ENCODE data around the gene NEIL1. TPM values are rescaled to one million over a fixed set of nuclear protein-coding genes. Genes with fewer than 3 reads are reported as not detected.
"Not testable (repeated sequence)": the region's sequence is repeated elsewhere in the genome, so short reads cannot be mapped to it uniquely, and the experiment has no call there.

Gene NEIL1
- total RNA-seq, 2 experiments from 2014 or later = 4.0 to 5.6 TPM

DNA sequence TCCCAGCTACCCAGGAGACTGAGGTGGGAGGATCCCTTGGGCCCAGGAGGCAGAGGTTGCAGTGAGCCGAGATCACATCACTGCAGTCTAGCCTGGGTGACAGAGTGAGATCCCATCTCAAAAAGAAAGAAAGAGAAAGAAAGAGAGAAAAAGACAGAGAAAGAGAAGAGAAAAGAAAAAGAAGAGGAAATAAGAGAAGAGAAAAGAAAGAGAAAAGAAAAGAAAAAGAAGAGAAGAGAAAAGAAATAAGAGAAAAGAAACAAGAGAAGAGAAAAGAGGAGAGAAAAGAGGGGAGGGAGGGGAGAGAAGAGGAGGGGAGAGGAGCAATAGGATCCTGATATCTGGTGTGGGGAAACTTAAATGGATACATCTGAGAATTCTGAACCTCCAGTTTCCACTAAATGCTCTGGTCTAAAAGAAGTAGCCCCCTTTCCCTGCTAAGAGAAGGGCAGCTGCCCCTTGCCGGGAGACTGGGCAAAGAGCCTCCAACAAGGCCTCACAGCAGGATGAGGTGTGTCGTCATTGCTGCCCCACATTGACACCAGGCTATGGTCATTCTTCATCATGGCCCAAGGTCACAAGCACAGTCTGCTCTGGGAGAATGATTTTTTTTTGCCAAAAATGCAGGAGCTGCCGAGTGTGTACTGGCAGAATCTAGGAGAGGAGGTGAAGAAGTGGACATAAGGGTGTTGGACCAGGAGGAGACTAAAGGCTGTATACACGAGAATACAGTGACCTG, 32.1 kb upstream of the NEIL1 start:
- no peaks in the 10 kb centered on the region for H3K4me1 Mint-ChIP-seq (ENCODE audit: low read depth)
- intact Hi-C loops (cut with micrococcal nuclease) = no loop called here
- H3K36me3 Mint-ChIP-seq (ENCODE audit: low read depth) = no peaks in the 10 kb centered on the region
- CTCF ChIA-PET = no interaction called here
- H3K27ac Mint-ChIP-seq = no peak overlapping the region
- no peaks in the 10 kb centered on the region for H3K27me3 Mint-ChIP-seq (ENCODE audit: low read depth)
- no peak overlapping the region for H3K4me3 Mint-ChIP-seq
- no peaks in the 10 kb centered on the region for H3K9me3 Mint-ChIP-seq
- no peak for DNase-seq

DNA sequence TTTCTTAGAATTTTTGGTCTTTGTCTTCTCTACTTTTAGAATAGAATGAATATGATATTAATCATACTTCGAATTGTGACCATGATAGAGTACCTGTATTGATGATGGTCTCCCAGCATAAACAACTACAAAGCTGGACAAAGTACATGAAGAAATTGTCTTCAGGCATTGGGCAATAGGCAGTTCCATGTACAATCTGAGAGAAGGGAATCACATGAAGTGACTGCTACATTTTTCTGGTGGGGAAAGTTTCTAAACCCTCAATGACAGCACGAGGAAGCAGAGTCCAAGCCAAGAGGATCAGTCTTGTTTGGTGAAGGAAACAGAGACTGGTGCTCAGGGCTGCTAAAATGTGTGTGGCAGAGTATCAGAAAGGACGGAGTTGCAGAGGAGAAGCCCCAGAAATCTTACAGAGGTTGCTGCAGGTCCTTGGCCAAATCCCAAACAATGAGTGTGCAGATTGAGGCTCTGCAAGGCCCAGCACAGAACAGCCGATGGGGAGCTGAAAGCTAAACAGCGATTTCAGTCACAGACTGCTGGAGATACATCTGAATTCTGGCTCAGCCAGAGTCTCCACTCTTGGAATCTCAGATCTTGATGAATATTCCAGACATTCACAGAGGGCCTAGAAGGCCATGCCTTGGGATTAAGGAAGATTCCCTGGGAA, 27.5 kb upstream of the NEIL1 start:
- H3K9me3 Mint-ChIP-seq; DNase-seq; H3K27me3 Mint-ChIP-seq (ENCODE audit: low read depth); intact Hi-C loops (cut with micrococcal nuclease); CTCF ChIA-PET; H3K27ac Mint-ChIP-seq; H3K4me1 Mint-ChIP-seq (ENCODE audit: low read depth); H3K36me3 Mint-ChIP-seq (ENCODE audit: low read depth); H3K4me3 Mint-ChIP-seq: not testable (repeated sequence)

- CTCF ChIA-PET = no interaction called here
- H3K27ac Mint-ChIP-seq = no peak overlapping the region
- H3K27me3 Mint-ChIP-seq (ENCODE audit: low read depth) = no peaks in the 10 kb centered on the region
- H3K36me3 Mint-ChIP-seq (ENCODE audit: low read depth) = no peaks in the 10 kb centered on the region
- intact Hi-C loops (cut with micrococcal nuclease) = loop anchor here (10.0 kb wide), 1 partner anchor 87 kb away; no protein-coding TSS in a partner anchor
- H3K4me3 Mint-ChIP-seq = no peak overlapping the region
- no peaks in the 10 kb centered on the region for H3K9me3 Mint-ChIP-seq
- H3K4me1 Mint-ChIP-seq (ENCODE audit: low read depth) = no peaks in the 10 kb centered on the region
- DNase-seq = no peak
Measured at GRCh38 chr15:75321711-75322110, 25.1 kb upstream of the NEIL1 start.

DNA sequence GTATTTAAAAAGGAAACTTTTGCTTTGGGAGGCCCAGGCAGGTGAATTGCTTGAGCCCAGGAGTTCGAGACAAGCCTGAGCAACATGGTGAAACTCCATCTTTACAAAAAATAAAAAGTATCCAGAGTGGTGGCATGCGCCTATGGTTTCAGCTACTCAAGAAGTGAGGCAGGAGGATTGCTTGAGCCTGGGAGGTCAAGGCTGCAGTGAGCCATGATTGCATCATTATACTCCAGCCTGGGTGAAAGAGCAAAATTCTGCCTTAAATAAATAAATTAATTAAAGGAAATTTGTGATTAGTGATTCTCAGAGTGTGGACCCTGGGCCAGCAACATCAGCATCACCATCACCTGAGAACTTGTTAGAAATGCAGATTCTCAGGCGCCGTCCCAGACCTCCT, 20.9 kb upstream of the NEIL1 start:
- H3K27ac Mint-ChIP-seq = no peak overlapping the region
- DNase-seq = no peak
- H3K27me3 Mint-ChIP-seq (ENCODE audit: low read depth) = no peaks in the 10 kb centered on the region
- H3K9me3 Mint-ChIP-seq = no peaks in the 10 kb centered on the region
- intact Hi-C loops (cut with micrococcal nuclease) = loop anchor here (10.0 kb wide), 1 partner anchor 91 kb away; no protein-coding TSS in a partner anchor
- CTCF ChIA-PET = no interaction called here
- no peaks in the 10 kb centered on the region for H3K36me3 Mint-ChIP-seq (ENCODE audit: low read depth)
- H3K4me3 Mint-ChIP-seq = no peak overlapping the region
- no peaks in the 10 kb centered on the region for H3K4me1 Mint-ChIP-seq (ENCODE audit: low read depth)

- H3K4me3 Mint-ChIP-seq = no peak overlapping the region
Measured at GRCh38 chr15:75327005-75327404, 19.8 kb upstream of the NEIL1 start.

GRCh38 chr15:75327491-75327890, 19.3 kb upstream of the NEIL1 start:
- no peaks in the 10 kb centered on the region for H3K36me3 Mint-ChIP-seq (ENCODE audit: low read depth)

More at GRCh38 chr15:75327005-75327404, 19.8 kb upstream of the NEIL1 start:
- H3K36me3 Mint-ChIP-seq (ENCODE audit: low read depth) = no peaks in the 10 kb centered on the region
- no peak overlapping the region for H3K27ac Mint-ChIP-seq
- DNase-seq = no peak
- intact Hi-C loops (cut with micrococcal nuclease) = loop anchor here (10.0 kb wide), 1 partner anchor 92 kb away; no protein-coding TSS in a partner anchor
- CTCF ChIA-PET = interaction anchor here (0.5 to 1.0 kb wide), 2 partner anchors 41 to 208 kb away, joined by 3 read pairs; no protein-coding TSS in a partner anchor
- no peaks in the 10 kb centered on the region for H3K4me1 Mint-ChIP-seq (ENCODE audit: low read depth)
- H3K9me3 Mint-ChIP-seq = no peaks in the 10 kb centered on the region
- no peaks in the 10 kb centered on the region for H3K27me3 Mint-ChIP-seq (ENCODE audit: low read depth)

DNA sequence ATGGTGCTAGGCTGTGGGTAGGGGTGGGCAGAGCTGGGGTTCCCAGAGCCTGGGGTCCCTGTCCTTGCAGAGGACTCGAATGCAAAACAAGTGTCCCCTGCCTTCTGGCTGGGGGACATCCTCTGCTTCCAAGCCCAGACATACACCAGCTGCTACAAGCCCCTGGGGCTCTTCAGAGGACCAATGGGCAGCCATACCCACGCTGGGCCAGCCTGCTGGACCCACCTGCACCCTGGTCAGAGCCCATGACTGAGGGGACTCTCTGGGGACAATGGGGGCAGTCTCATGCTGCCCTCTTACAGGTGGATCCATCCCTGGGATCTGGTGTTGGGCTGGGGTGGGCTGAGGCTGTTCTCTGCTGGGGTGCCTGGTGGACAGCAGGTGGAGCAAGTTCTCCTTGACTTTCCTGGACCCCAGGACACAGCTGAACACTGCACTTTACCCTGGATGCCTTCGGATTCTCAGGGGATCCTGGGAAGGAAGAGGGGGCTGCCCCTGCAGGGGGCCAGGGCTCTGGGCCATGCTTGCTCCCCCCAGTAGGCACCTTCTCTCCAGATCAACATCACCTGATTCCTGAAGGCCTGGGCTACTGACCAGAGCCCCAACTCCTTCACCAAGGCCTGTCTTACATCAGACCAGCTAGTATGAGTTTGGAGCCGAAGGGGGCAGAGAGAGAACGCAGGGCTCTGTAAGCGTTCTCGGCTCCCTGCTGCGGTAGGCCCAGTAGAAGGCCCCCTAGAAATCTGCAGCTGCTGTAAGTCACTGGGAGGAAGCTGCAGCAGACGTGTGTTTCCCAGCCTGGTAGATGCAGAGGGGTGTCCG, 18.1 kb upstream of the NEIL1 start:
- DNase-seq = no peak
- intact Hi-C loops (cut with micrococcal nuclease) = loop anchor here (10.0 kb wide), 1 partner anchor 94 kb away; no protein-coding TSS in a partner anchor
- Mint-ChIP-seq H3K4me3 (no peak overlapping the region), H3K36me3 (ENCODE audit: low read depth) (no peaks in the 10 kb centered on the region), H3K4me1 (ENCODE audit: low read depth) (no peaks in the 10 kb centered on the region), H3K27me3 (ENCODE audit: low read depth) (no peaks in the 10 kb centered on the region), H3K27ac (no peak overlapping the region), H3K9me3 (no peaks in the 10 kb centered on the region)
- CTCF ChIA-PET = interaction anchor here (0.6 kb wide), 2 partner anchors 127 to 342 kb away, joined by 3 to 5 read pairs; no protein-coding TSS in a partner anchor

More at GRCh38 chr15:75327491-75327890, 19.3 kb upstream of the NEIL1 start:
- H3K4me1 Mint-ChIP-seq (ENCODE audit: low read depth) = no peaks in the 10 kb centered on the region
- H3K9me3 Mint-ChIP-seq = no peaks in the 10 kb centered on the region
- intact Hi-C loops (cut with micrococcal nuclease) = loop anchor here (10.0 kb wide), 1 partner anchor 93 kb away; no protein-coding TSS in a partner anchor
- H3K27ac Mint-ChIP-seq = no peak overlapping the region
- CTCF ChIA-PET = interaction anchor here (0.5 kb wide), 1 partner anchor 207 kb away, joined by 3 read pairs; no protein-coding TSS in a partner anchor
- no peaks in the 10 kb centered on the region for H3K27me3 Mint-ChIP-seq (ENCODE audit: low read depth)
- no peak overlapping the region for H3K4me3 Mint-ChIP-seq
- no peak for DNase-seq

- no peaks in the 10 kb centered on the region for H3K36me3 Mint-ChIP-seq (ENCODE audit: low read depth)
- no peaks in the 10 kb centered on the region for H3K4me1 Mint-ChIP-seq (ENCODE audit: low read depth)
- intact Hi-C loops (cut with micrococcal nuclease) = loop anchor here (10.0 kb wide), 1 partner anchor 95 kb away; no protein-coding TSS in a partner anchor
- no peak overlapping the region for H3K4me3 Mint-ChIP-seq
- CTCF ChIA-PET = no interaction called here
- no peak for DNase-seq
- no peak overlapping the region for H3K27ac Mint-ChIP-seq
- no peaks in the 10 kb centered on the region for H3K9me3 Mint-ChIP-seq
- no peaks in the 10 kb centered on the region for H3K27me3 Mint-ChIP-seq (ENCODE audit: low read depth)
Measured at GRCh38 chr15:75329571-75329970, 17.3 kb upstream of the NEIL1 start.

DNA sequence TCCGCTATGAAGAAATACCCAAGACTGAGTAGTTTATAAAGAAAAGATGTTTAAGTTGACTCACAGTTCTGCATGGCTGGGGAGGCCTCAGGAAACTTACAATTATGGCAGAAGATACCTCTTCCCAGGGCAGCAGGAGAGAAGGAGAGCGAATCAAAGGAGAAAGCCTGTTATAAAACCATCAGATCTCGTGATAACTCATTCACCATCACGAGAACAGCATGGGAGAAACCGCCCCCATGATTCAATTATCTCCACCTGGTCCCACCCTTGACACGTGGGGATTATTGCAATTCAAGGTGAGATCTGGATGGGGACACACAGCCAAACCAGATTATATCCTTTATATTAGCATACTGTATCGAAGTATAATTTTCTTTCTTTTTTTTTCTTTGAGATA, 14.7 kb upstream of the NEIL1 start:
- not testable (repeated sequence) for H3K4me3 Mint-ChIP-seq; H3K27me3 Mint-ChIP-seq (ENCODE audit: low read depth); H3K36me3 Mint-ChIP-seq (ENCODE audit: low read depth); DNase-seq; H3K9me3 Mint-ChIP-seq; H3K27ac Mint-ChIP-seq
- H3K4me1 Mint-ChIP-seq (ENCODE audit: low read depth) = peaks cover 17% of the 10 kb centered on the region
- CTCF ChIA-PET = interaction anchor here (0.6 kb wide), 2 partner anchors 277 to 301 kb away, joined by 3 to 4 read pairs; no protein-coding TSS in a partner anchor
- intact Hi-C loops (cut with micrococcal nuclease) = loop anchor here (10.0 kb wide), 1 partner anchor 127 kb away; the partner anchor contains the start of gene C15orf39

GRCh38 chr15:75333654-75334419, 13.0 kb upstream of the NEIL1 start:
- peaks cover 21% of the 10 kb centered on the region for H3K4me1 Mint-ChIP-seq (ENCODE audit: low read depth)
- DNase-seq; CTCF ChIA-PET; H3K27ac Mint-ChIP-seq; H3K9me3 Mint-ChIP-seq; H3K27me3 Mint-ChIP-seq (ENCODE audit: low read depth); H3K36me3 Mint-ChIP-seq (ENCODE audit: low read depth); H3K4me3 Mint-ChIP-seq: not testable (repeated sequence)
- intact Hi-C loops (cut with micrococcal nuclease) = loop anchor here (10.0 kb wide), 1 partner anchor 129 kb away; the partner anchor contains the start of gene C15orf39

DNA sequence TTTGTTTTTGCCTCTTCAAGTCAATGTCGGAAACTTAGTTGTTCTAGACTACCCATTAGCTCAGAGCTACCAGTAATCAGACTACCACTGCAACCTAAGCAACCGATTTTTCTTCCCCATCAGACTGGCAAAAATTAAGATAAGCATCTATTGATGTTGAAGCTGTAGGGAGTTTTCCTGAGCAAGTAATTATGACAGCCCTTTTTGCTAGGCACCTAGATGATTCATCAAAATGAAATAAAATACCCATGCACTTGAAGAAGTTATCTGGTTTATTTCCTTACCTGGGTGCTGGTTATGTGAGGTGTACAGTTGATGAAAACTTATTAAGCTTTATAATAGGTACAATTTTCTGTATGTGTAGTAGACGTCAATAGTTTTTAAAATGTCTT, 11.5 kb upstream of the NEIL1 start:
- Mint-ChIP-seq H3K36me3 (ENCODE audit: low read depth) (peaks cover 6% of the 10 kb centered on the region), H3K9me3 (no peaks in the 10 kb centered on the region), H3K4me1 (ENCODE audit: low read depth) (peaks cover 21% of the 10 kb centered on the region), H3K4me3 (peak overlapping the region; percentile 97), H3K27me3 (ENCODE audit: low read depth) (no peaks in the 10 kb centered on the region), H3K27ac (no peak overlapping the region)
- no peak for DNase-seq
- CTCF ChIA-PET = interaction anchor here (0.6 to 1.7 kb wide), 3 partner anchors 33 to 809 kb away, joined by 3 to 7 read pairs (median 3); partner anchors contain the start of gene MAN2C1
- intact Hi-C loops (cut with micrococcal nuclease) = loop anchor here (10.0 kb wide), 1 partner anchor 131 kb away; the partner anchor contains the start of gene C15orf39
